ENCODE results near the gene FALEC. TPM values are rescaled to one million over a fixed set of nuclear protein-coding genes. Genes with fewer than 3 reads are reported as not detected.

Gene FALEC
- total and polyA plus RNA-seq, 8 donors = 0.93 TPM; not detected in 7

- 76 to 86% (median 80%) methylated on average over 23 to 26 of the region's 26 CpGs for WGBS, 5 donors
- peaks cover 0 to 54% (median 35%) of the 10 kb centered on the region in 4 donors for H3K36me3 ChIP-seq
- TF ChIP-seq POLR2A (IDR thresholded peaks at IDR 0.05) = no peak
- TF ChIP-seq POLR2AphosphoS5 (IDR thresholded peaks at IDR 0.05) = no peak
- TF ChIP-seq EP300 (IDR thresholded peaks at IDR 0.05) = no peak
- TF ChIP-seq CTCF (IDR thresholded peaks at IDR 0.05) = no peak
- no peaks in the 10 kb centered on the region for H3K9me3 ChIP-seq
- H3K27ac ChIP-seq = peak overlapping the region in 2 of 5 donors; percentile 23 to 29
- intact Hi-C loops (cut with DNase I; ENCODE audit: low total_unique reads) = loop anchor here (10.0 kb wide), 1 partner anchor 69 kb away; the partner anchor contains the start of gene ENSA
- no peaks in the 10 kb centered on the region for H3K27me3 ChIP-seq
- no peak overlapping the region for H3K4me3 ChIP-seq
- peaks cover 40 to 83% (median 62%) of the 10 kb centered on the region in 4 donors for H3K4me1 ChIP-seq
- no peak for DNase-seq
These were observed 40.7 kb downstream of the FALEC start for GRCh38 chr1:150555971-150556865.

- 88 to 93% (median 93%) methylated on average over 19 to 26 of the region's 26 CpGs for WGBS, 5 donors
- no peak for TF ChIP-seq POLR2AphosphoS5 (IDR thresholded peaks at IDR 0.05)
- TF ChIP-seq EP300 (IDR thresholded peaks at IDR 0.05) = no peak
- TF ChIP-seq CTCF (IDR thresholded peaks at IDR 0.05) = no peak
- no peak for TF ChIP-seq POLR2A (IDR thresholded peaks at IDR 0.05)
- Histone ChIP-seq H3K4me3 (no peak overlapping the region), H3K4me1 (peaks cover 35 to 79% (median 57%) of the 10 kb centered on the region in 4 donors), H3K9me3 (no peaks in the 10 kb centered on the region), H3K27me3 (no peaks in the 10 kb centered on the region), H3K36me3 (peaks cover 0 to 54% (median 35%) of the 10 kb centered on the region in 4 donors), H3K27ac (peak overlapping the region in 1 of 5 donors; percentile 29)
- intact Hi-C loops (cut with DNase I; ENCODE audit: low total_unique reads) = loop anchor here (10.0 kb wide), 1 partner anchor 68 kb away; the partner anchor contains the start of gene ENSA
- DNase-seq = no peak
These were observed 41.6 kb downstream of the FALEC start for GRCh38 chr1:150557065-150557600.

- WGBS, 5 donors = 78 to 86% (median 79%) methylated on average over 14 to 15 of the region's 15 CpGs
- H3K4me3 ChIP-seq = no peak overlapping the region
- peak overlapping the region in 3 of 5 donors; percentile 100 for H3K27ac ChIP-seq
- intact Hi-C loops (cut with DNase I; ENCODE audit: low total_unique reads) = loop anchor here (10.0 kb wide), 1 partner anchor 67 kb away; the partner anchor contains the start of gene ENSA
- DNase-seq = no peak
- no peaks in the 10 kb centered on the region for H3K27me3 ChIP-seq
- H3K36me3 ChIP-seq = peaks cover 0 to 54% (median 35%) of the 10 kb centered on the region in 4 donors
- peaks cover 35 to 79% (median 58%) of the 10 kb centered on the region in 4 donors for H3K4me1 ChIP-seq
- H3K9me3 ChIP-seq = no peaks in the 10 kb centered on the region
- TF ChIP-seq POLR2AphosphoS5 (IDR thresholded peaks at IDR 0.05) (no peak), POLR2A (IDR thresholded peaks at IDR 0.05) (no peak), EP300 (IDR thresholded peaks at IDR 0.05) (no peak), CTCF (IDR thresholded peaks at IDR 0.05) (no peak)
These were observed 42.3 kb downstream of the FALEC start for GRCh38 chr1:150557813-150558212.

GRCh38 chr1:150558303-150558704 lies 42.8 kb downstream of the FALEC start:
- H3K27me3 ChIP-seq = no peaks in the 10 kb centered on the region
- H3K9me3 ChIP-seq = no peaks in the 10 kb centered on the region
- peak overlapping the region in 4 of 5 donors; percentile 97 to 100 (median 100) for H3K27ac ChIP-seq
- H3K4me3 ChIP-seq = peak overlapping the region in 3 of 4 donors; percentile 3 to 20 (median 11)
- DNase-seq = no peak
- peaks cover 0 to 54% (median 35%) of the 10 kb centered on the region in 4 donors for H3K36me3 ChIP-seq
- intact Hi-C loops (cut with DNase I; ENCODE audit: low total_unique reads) = loop anchor here (10.0 kb wide), 1 partner anchor 66 kb away; the partner anchor contains the start of gene ENSA
- peaks cover 35 to 79% (median 58%) of the 10 kb centered on the region in 4 donors for H3K4me1 ChIP-seq
- WGBS, 5 donors = 78 to 81% (median 78%) methylated on average over 13 to 15 of the region's 15 CpGs
- TF ChIP-seq EP300 (IDR thresholded peaks at IDR 0.05) (no peak), CTCF (IDR thresholded peaks at IDR 0.05) (no peak), POLR2A (IDR thresholded peaks at IDR 0.05) (no peak), POLR2AphosphoS5 (IDR thresholded peaks at IDR 0.05) (no peak)

Data from stomach (tissue), 9 donors.